HG03469 (cell line): ENCODE measurements around the gene SLC2A9.
"Not testable (repeated sequence)": the region's sequence is repeated elsewhere in the genome, so short reads cannot be mapped to it uniquely, and the experiment has no call there.

Source experiments
- ATAC-seq: cut with Tn5 transposase; IDR thresholded peaks from one replicate; pipeline ENCODE4 v1.9.1; 2021; ENCODE audit warnings: mild to moderate bottlenecking, moderate library complexity, moderate number of reproducible peaks; ENCODE audit not compliant: unreplicated experiment

Gene SLC2A9

GRCh38 chr4:9847968-9848748 lies 173.1 kb downstream of the SLC2A9 start:
- ATAC-seq = no peak

DNA sequence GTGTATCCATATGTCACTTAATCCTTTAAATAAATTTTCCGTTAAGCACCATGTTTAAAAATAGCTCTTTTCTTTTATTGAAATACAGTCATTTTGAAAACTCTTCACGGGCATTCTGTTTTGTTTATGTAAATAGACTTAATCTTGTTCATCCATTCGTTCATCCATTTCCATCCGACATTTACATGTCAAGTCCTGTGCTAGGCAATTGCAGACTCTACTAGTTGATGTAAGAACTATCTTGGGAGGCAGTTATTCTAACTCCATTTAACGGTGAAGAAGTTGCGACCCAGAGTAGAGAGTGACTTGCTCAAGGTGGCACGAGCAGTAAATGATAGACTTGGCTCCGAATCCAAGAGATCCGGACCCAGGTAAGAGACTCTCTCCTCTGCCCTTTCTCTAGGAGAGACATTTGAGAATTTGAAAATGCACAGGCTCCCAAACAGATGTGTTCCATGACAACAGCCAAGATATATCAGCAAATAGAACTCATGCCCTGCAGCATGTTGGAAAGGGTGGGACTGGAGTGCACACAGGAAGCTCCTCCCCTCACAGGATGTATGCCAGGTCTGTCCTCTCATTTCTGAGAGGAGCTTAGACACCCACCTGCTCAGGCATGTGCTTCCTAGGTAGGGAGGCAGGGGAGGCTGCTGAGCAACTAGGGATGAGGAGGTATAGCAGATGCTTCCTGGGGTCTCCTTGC lies 175.4 kb downstream of the SLC2A9 start:
- no peak for ATAC-seq

- no peak for ATAC-seq
These were observed 180.2 kb downstream of the SLC2A9 start for GRCh38 chr4:9841072-9841471.

DNA sequence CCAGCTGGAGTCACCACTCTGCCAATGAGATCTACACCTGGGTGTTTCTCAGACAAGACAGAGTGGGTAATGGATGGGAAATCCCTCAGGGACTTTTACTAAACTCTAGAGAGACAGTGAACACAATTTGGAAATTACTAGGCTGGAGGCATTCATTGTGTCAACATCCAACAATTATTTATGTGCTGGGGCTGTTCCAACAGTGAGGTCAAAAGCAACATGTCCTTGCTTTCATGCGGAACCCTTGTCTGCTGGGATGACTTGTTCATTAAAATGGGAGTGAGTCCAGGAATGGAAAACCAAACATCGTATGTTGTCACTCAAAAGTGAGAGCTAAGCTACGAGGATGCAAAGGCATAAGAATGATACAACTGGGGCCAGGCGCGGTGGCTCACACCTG lies 185.9 kb downstream of the SLC2A9 start:
- ATAC-seq = no peak

GRCh38 chr4:9833421-9833820 lies 187.9 kb downstream of the SLC2A9 start:
- ATAC-seq = no peak

- no peak for ATAC-seq
These were observed 188.7 kb downstream of the SLC2A9 start for GRCh38 chr4:9832640-9833039.

DNA sequence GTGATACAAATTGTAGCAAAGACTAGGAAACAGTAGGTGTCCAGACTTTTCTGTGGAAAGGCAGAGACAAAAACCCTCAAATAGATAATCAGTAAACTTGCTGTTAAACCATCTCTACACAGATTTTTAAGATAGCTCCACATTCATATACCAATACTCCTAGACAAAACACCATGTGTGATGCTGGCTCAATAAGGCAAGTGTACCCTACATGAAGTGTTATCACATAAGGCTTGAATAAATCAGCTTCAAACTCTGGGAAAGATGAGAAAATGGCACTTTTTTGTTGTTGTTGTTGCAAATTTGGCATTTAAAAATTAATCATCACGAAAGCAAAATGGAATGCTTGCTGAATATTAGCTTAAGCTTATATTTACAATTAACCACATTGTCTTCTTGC lies 194.7 kb downstream of the SLC2A9 start:
- ATAC-seq = no peak

DNA sequence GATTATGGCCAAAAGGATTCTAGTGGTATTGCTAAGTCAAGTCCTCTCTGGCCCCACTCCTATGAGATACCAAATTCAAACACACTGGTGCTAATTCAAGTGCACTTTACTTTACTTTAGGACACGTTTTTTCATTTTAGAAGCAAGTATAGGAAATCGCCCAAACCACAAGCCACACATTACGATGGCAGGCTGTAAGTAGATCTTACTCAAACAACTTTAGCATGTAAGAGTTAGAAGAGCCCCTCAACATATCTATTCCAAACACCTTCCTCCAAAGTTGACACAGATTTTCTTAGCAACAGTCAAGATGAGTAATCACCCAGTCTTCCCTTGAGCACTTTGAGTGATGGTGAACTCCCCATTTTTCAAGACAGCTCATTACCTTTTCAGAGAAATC lies 196.2 kb downstream of the SLC2A9 start:
- no peak for ATAC-seq

DNA sequence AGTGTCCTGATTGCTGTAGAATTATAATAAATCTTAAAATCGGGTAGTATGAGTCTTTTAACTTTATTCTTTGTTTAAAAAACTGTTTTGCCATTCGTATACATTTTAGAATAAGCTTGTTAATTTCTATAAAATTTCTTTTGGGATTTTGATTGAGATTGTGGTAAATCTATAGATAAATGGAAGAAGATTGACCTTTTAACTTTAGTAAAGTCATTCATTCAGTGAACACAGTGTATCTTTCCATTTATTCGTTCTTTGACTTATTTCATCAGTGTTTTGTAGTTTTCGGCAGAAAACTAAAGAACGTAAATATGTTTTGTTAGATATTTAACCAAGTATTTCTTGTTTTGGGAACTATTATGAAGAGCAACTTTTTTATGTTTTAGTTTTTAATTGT lies 201.0 kb downstream of the SLC2A9 start:
- ATAC-seq = no peak

- no peak for ATAC-seq
These were observed 205.0 kb downstream of the SLC2A9 start for GRCh38 chr4:9816285-9816684.

DNA sequence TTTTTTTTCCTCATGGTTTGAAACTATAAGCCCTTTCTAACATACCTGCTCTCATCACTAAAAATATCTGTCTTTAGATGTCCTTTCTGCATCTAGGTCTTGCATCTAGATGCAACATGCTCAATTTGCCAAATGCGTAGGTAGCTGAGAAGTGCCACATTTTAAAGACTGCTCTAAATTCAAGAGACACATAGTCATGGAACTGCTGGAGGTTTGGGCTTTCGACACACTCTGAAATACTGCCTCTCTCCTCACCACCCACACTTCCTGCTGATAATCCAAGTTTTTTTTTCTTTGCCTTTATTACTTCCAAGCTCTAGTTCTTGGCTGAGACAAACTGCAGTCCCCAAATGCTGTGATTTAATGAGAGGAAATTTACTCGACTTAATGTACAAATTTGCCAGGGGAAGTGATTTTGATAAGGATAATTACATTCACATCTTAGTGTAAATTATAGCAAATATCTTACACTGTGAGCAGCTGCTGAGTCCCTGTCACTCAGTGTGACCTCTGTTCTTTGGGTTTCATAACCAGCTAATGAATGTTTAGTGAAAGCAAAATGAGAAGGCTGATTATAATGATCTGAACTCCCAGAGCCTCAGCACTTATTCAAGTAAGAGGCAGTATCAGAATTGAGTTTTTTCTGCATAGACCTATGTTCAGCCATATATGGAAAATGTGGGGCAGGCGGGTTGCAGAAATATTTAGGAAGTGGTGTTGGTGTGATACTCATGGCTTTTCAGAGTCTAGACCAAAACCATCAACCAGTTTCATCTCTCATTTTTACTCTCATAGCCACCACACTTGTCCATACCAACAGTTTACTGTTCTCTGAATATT lies 208.6 kb downstream of the SLC2A9 start:
- peak; percentile 93 for ATAC-seq

DNA sequence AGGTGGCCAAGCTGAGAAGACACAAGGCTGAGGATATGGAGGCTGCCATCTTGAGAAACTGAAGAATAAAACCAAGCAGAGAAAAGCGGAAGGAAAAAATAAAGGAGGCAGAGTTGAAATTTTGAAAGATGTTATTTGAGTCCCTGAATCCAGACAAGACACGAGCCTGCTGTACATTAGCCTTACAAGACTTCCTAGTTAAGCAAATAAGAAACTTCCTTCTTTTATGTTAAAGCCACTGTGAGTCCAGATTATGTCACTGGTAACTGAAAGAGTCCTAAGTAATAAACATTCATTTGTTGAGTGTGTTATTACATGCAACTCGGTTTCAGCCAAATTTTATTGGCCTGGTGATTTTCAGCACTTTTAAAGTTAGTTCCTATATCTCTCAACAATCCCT lies 209.5 kb downstream of the SLC2A9 start:
- no peak for ATAC-seq

GRCh38 chr4:9808077-9808476 lies 213.2 kb downstream of the SLC2A9 start:
- no peak for ATAC-seq

DNA sequence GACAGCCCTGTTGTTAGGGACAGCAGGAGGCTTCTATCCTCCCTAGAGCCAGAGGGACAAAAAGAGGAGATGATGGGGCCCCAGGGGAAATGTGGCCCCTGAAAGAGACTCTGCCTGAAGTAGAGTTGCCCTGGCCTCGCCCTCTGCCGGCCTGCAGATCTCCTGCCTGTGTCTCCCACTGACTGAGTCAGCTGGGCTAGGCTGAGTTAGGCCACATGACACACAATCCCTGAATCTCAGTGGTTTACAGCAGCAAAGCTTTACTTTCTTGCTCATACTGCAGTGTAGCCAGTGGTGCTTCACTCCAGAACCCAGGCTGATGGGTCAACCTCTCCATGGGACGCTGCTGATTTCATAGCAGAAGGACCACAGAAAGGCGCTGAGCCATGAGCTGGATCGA lies 216.4 kb downstream of the SLC2A9 start:
- no peak for ATAC-seq

GRCh38 chr4:9800848-9801247 lies 220.4 kb downstream of the SLC2A9 start:
- ATAC-seq = no peak

GRCh38 chr4:9796641-9797040 lies 224.7 kb downstream of the SLC2A9 start:
- not testable (repeated sequence) for ATAC-seq

DNA sequence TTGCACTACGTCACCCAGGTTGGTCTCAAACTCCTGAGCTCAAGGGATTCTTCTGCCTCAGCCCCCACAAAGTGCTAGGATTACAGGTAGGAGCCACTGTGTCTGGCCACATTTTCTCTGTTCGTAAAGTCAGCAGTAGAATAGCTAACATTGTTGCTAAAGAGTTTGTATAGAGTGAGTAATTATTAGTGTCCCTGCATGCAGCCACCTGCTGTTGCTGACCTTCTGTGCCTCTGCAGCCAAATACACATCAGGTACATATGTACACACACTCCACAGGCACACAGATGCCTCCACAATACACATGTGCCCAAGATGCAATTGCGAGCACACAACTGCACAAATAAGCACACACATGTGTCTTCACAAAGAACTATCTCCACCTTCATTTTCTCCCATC lies 228.9 kb downstream of the SLC2A9 start:
- no peak for ATAC-seq

DNA sequence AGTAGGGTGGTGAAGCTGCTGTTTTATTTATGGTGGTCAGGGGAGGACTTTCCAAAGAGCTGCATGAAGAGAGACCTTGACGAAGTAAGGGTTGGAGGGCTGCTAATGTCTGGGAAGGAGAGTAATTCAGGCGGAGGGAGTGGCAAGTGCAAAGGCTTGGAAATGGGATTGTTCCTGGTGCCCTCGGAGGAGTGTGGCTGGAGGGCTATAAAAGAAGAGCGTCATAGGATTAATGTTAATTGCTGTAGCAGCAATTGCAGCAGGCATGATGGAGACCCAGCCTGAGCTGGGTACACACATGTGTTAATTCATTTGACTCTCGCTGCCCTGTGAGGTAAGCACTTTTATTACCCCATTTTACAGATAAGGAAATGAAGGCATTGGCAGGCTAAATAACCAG lies 235.4 kb downstream of the SLC2A9 start:
- not testable (repeated sequence) for ATAC-seq

DNA sequence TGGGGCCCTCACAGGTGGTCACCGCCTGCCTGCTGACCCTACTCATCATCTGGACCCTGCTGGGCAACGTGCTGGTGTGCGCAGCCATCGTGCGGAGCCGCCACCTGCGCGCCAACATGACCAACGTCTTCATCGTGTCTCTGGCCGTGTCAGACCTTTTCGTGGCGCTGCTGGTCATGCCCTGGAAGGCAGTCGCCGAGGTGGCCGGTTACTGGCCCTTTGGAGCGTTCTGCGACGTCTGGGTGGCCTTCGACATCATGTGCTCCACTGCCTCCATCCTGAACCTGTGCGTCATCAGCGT lies 239.2 kb downstream of the SLC2A9 start:
- no peak for ATAC-seq

- ATAC-seq = no peak
These were observed 239.8 kb downstream of the SLC2A9 start, which contains the start of gene DRD5 for GRCh38 chr4:9781343-9782135. TSS of gene DRD5 (plus strand) at chr4:9781634. CDS start at chr4:9782030, 396 bp downstream.
